GM12878 (cell line): Measurements from ENCODE around the gene C16orf90.

Source experiments
- CTCF ChIP-seq, 3 experiments: IDR thresholded peaks in 2 of 3; conservative IDR thresholded peaks in 1 of 3; 2 replicates each; pipeline ENCODE4 v1.5.1; 2011; ENCODE audit warnings: low read depth in 3 of 3, low read length in 3 of 3, mild to moderate bottlenecking in 3 of 3, control low read depth in 2 of 3, moderate library complexity in 2 of 3, inconsistent platforms in 1 of 3, mixed read lengths in 1 of 3; ENCODE audit not compliant: control insufficient read depth in 2 of 3, insufficient read depth in 1 of 3; ENCODE audit errors: extremely low read depth in 1 of 3
- POLR2A ChIP-seq: IDR thresholded peaks from 2 replicates; pipeline ENCODE4 v1.6.1; 2011; ENCODE audit warnings: low read depth, mild to moderate bottlenecking, low read length
- POLR2AphosphoS2 ChIP-seq: IDR thresholded peaks from 2 replicates; pipeline ENCODE4 v1.6.1; 2011; ENCODE audit warnings: low read depth, mild to moderate bottlenecking, low read length, improper control_type of control experiment, moderate library complexity
- SRF ChIP-seq, 2 experiments: IDR thresholded peaks; 2 replicates each; pipeline ENCODE4 v1.6.1; 2011; ENCODE audit warnings: low read depth in 2 of 2, low read length in 2 of 2, mild to moderate bottlenecking in 1 of 2, moderate library complexity in 1 of 2

- TF ChIP-seq POLR2A (no peak), CTCF (IDR thresholded peaks at IDR 0.05 in 2 of 3, conservative IDR thresholded peaks at IDR 0.05 in 1 of 3; ENCODE audit: control insufficient read depth in 2 of 3, extremely low read depth in 1 of 3, insufficient read depth in 1 of 3, low read depth in 3 of 3, low read length in 3 of 3) (no peak), POLR2AphosphoS2 (no peak), SRF (IDR thresholded peaks at IDR 0.05; ENCODE audit: low read depth in 2 of 2, low read length in 2 of 2) (no peak)
These were observed 19.5 kb downstream of the C16orf90 start for GRCh38 chr16:3475604-3476375.
